Activated naive CD8-positive, alpha-beta T cell treated with anti-CD3 and anti-CD28 coated beads, Interleukin-2, amount 10 ng/mL, durations not matched to agents 7 days and 5 days (primary cell): ENCODE measurements around the gene SLC22A2. TPM values are rescaled to one million over a fixed set of nuclear protein-coding genes. Genes with fewer than 3 reads are reported as not detected.

Experiments
- ATAC-seq: fragments of 150-1000 bp; cut with Tn5 transposase; one replicate; pipeline ENCODE4 v1.10.0; 2021; ENCODE audit warnings: low read depth, moderate library complexity
- POLR2A ChIA-PET: fragments of 350-600 bp; sonication (Branson Sonifier 250); formaldehyde crosslinking; loops from one replicate; lab custom pipeline; 2021; ENCODE audit warnings: antibody characterized with exemption; lab: Charles Lee
- DNase-seq: peaks from one replicate; pipeline ENCODE4 v3.0.0; 2021
- H3K27ac Mint-ChIP-seq: one replicate; pipeline ENCODE4 v1.8.0; 2022; ENCODE audit warnings: mild to moderate bottlenecking, mixed read lengths
- H3K27me3 Mint-ChIP-seq: one replicate; pipeline ENCODE4 v1.8.0; 2022; ENCODE audit warnings: mild to moderate bottlenecking, moderate library complexity, mixed read lengths
- H3K36me3 Mint-ChIP-seq: one replicate; pipeline ENCODE4 v1.8.0; 2021; ENCODE audit warnings: mild to moderate bottlenecking, mixed read lengths
- H3K4me1 Mint-ChIP-seq: one replicate; pipeline ENCODE4 v1.8.0; 2021; ENCODE audit warnings: mixed read lengths
- H3K4me3 Mint-ChIP-seq: one replicate; pipeline ENCODE4 v1.8.0; 2022; ENCODE audit warnings: mild to moderate bottlenecking, moderate library complexity, mixed read lengths
- H3K9me3 Mint-ChIP-seq: one replicate; pipeline ENCODE4 v1.8.0; 2021; ENCODE audit warnings: mixed read lengths
- total RNA-seq, 2 experiments: library from RNA; stranded (reverse); gene quantifications; one replicate each; pipeline ENCODE4 v1.2.3, GENCODE V29; 2021

SLC22A2 gene
- total RNA-seq, 2 experiments from 2014 or later: not detected

DNA sequence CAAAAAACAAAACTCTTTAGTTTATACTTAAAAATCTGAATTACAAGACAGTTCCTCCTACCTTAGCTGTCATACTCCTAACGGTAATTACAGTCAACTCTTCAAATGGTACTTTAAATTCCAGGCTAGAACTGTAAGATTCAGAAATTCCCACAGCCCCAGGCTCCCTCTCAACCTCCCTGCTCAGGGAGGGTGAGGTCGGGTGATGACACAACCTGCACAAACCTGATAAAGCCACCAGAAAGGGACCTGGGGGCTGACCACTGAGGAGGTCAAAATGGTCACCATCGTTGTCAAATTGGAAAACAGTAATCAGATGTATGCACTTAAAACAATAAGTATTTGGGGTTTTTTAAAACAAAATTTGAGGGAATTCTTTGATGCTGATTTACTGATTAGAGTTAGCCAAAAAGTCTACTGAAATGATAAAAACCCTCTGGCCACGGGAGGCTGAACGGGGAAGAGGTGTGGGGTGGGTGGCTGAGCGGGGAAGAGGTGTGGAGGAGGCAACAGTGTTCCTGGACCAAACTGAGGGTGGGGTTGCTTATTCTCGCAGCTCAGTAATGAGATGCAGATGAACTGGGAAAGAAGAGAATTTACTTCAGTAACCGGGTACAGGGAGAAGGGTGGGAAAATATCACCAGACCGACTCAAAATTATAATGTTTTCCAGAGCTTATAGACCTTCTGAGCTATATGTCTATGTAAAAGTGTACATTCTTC is 84.7 kb downstream of the SLC22A2 start:
- POLR2A ChIA-PET: no interaction called here
- Mint-ChIP-seq H3K4me1 (no peaks in the 10 kb centered on the region), H3K27me3 (peaks cover 11% of the 10 kb centered on the region), H3K9me3 (no peaks in the 10 kb centered on the region), H3K36me3 (no peaks in the 10 kb centered on the region), H3K27ac (no peak overlapping the region), H3K4me3 (no peak overlapping the region)
- DNase-seq (no peak), ATAC-seq (no peak)

DNA sequence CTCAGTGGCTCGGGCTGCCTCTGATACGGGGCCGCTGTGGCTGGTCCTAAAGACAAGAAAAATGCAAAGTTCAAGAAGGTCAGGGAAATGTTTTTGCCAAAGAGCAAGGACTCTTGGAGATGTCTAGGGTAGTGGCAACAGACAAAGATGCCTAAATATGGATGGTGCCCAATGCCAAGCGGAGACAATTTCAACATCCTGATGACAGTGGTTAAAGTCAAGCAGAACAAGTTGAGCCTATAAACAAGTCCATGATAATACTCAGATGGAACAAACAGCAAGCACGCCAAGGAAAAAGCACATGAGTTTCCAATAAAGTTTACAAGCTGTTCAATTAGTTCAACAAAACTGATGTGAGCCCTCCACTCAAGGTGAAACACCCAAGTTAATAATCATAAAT is 85.9 kb downstream of the SLC22A2 start:
- DNase-seq (no peak), ATAC-seq (no peak)
- Mint-ChIP-seq H3K27ac (no peak overlapping the region), H3K4me3 (no peak overlapping the region), H3K27me3 (peaks cover 11% of the 10 kb centered on the region), H3K9me3 (no peaks in the 10 kb centered on the region), H3K36me3 (no peaks in the 10 kb centered on the region), H3K4me1 (no peaks in the 10 kb centered on the region)
- POLR2A ChIA-PET: no interaction called here

DNA sequence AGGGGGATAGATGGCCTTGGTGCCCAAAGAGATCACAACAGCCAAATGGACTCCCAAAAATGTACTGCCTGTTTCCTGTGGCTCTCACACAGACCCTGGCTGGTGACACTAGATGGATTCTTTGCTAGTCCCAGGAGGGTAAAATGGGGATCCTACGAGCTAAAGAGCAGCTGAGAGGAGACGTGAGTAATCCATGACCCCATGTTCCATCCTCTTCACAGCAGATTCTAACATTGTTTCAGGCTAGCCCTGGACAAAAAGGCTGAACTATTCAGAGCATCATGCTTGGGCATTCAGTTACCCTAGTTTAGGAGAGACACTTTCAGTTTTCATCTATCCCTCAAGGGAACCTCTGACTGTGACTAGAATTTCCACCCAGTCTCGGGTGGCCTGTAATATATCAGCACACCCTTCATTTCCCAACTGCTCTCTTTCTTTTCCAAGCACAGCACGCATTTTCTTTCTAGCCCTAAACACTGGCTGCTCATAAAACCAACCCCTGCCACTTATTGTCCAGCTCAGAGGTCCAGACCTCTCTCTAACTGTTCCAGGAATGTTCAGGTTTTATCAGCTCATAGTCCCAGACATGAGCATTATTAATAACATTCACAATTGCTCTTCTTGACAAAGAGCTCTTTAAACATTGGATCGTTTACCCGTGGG is 88.5 kb downstream of the SLC22A2 start:
- Mint-ChIP-seq H3K27me3 (peaks cover 4% of the 10 kb centered on the region), H3K4me3 (no peak overlapping the region), H3K4me1 (no peaks in the 10 kb centered on the region), H3K36me3 (no peaks in the 10 kb centered on the region), H3K27ac (no peak overlapping the region), H3K9me3 (no peaks in the 10 kb centered on the region)
- POLR2A ChIA-PET: interaction anchor here (0.5 kb wide), 1 partner anchor 1759 kb away, joined by 5 read pairs; no protein-coding TSS in a partner anchor
- DNase-seq: no peak
- ATAC-seq: no peak

DNA sequence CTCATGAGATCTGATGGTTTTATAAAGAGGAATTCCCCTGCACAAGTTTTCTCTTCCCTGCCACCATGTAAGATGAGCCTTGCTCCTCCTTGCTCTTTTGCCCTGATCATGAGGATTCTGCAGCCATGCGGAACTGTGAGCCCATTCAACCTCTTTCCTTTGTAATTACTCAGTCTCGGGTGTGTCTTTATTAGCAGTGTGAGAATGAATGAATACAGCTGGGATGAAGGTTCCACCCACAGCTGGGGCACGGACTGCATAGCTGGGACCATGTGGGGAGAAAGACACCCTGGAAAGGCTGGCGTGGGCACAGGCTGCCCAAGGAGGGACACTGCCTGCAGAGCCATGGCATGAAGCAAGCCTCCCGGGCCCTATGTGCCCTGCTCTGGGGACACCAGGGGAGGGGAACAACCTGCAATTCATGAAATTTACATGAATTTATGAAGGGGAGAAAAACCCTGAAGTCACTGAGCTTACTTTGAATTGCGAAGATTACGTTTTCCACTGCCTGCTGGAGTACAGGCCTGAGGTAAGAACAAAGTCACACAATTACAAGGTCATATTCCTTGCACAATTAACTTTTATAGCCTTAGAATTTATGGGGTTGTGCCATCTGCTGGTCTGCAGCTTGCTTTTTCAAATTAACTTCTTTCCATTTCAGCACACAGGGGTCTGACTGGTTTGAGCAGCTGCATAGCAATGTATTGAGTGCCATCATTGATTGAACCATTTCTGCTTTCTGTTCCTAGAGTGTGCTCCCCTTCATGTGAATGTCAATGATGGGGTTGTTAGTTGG is 90.8 kb downstream of the SLC22A2 start:
- no peaks in the 10 kb centered on the region for H3K4me1 Mint-ChIP-seq
- peaks cover 4% of the 10 kb centered on the region for H3K27me3 Mint-ChIP-seq
- H3K9me3 Mint-ChIP-seq: peaks cover 1% of the 10 kb centered on the region
- no peak for ATAC-seq
- DNase-seq: no peak
- H3K36me3 Mint-ChIP-seq: no peaks in the 10 kb centered on the region
- no peak overlapping the region for H3K4me3 Mint-ChIP-seq
- POLR2A ChIA-PET: no interaction called here
- no peak overlapping the region for H3K27ac Mint-ChIP-seq

Other genes starting within 250 kb of the SLC22A2 start
- gene SLC22A1, start 137.0 kb downstream of the SLC22A2 start, total RNA-seq: 1 to 10 TPM; 1.2 to 1.8 TPM
- gene SLC22A3, start 89.6 kb upstream of the SLC22A2 start, total RNA-seq: not detected